ENCODE results near the gene SLC9B1. TPM values are rescaled to one million over a fixed set of nuclear protein-coding genes. Genes with fewer than 3 reads are reported as not detected.
"Not testable (repeated sequence)": the region's sequence is repeated elsewhere in the genome, so short reads cannot be mapped to it uniquely, and the experiment has no call there.

The SLC9B1 gene
- polyA plus RNA-seq, 3 donors, result 3.4 to 4.4 (median 4.3) TPM

- peak in 3 of 11 donors; percentile 22 to 47 (median 24) for DNase-seq (ENCODE audit: extremely low read depth in 1 of 11, low read depth in 9 of 11, low spot score in 4 of 11)
Measured at GRCh38 chr4:103018391-103019307, 856 bp downstream of the SLC9B1 start.

GRCh38 chr4:103012551-103012950 lies 7.0 kb downstream of the SLC9B1 start:
- DNase-seq (ENCODE audit: extremely low read depth in 1 of 11, low read depth in 9 of 11, low spot score in 4 of 11), result no peak

GRCh38 chr4:103012060-103012459 lies 7.4 kb downstream of the SLC9B1 start:
- DNase-seq (ENCODE audit: extremely low read depth in 1 of 11, low read depth in 9 of 11, low spot score in 4 of 11), result peak in 4 of 11 donors; percentile 11 to 62 (median 30)

GRCh38 chr4:103011378-103012025 lies 8.0 kb downstream of the SLC9B1 start:
- DNase-seq (ENCODE audit: extremely low read depth in 1 of 11, low read depth in 9 of 11, low spot score in 4 of 11), result no peak

GRCh38 chr4:103010804-103011203 lies 8.7 kb downstream of the SLC9B1 start:
- DNase-seq (ENCODE audit: extremely low read depth in 1 of 11, low read depth in 9 of 11, low spot score in 4 of 11), result no peak

GRCh38 chr4:103008875-103009729 lies 10.4 kb downstream of the SLC9B1 start:
- DNase-seq (ENCODE audit: extremely low read depth in 1 of 11, low read depth in 9 of 11, low spot score in 4 of 11), result peak in 7 of 11 donors; percentile 40 to 72 (median 50)

- DNase-seq (ENCODE audit: extremely low read depth in 1 of 11, low read depth in 9 of 11, low spot score in 4 of 11), result no peak
Measured at GRCh38 chr4:103002551-103002950, 17.0 kb downstream of the SLC9B1 start.

GRCh38 chr4:102994803-102995202 lies 24.7 kb downstream of the SLC9B1 start:
- no peak for DNase-seq (ENCODE audit: extremely low read depth in 1 of 11, low read depth in 9 of 11, low spot score in 4 of 11)

GRCh38 chr4:102993985-102994384 lies 25.5 kb downstream of the SLC9B1 start:
- not testable (repeated sequence) for DNase-seq (ENCODE audit: extremely low read depth in 1 of 11, low read depth in 9 of 11, low spot score in 4 of 11)

GRCh38 chr4:102988429-102989020 lies 31.0 kb downstream of the SLC9B1 start:
- DNase-seq (ENCODE audit: extremely low read depth in 1 of 11, low read depth in 9 of 11, low spot score in 4 of 11), result no peak

GRCh38 chr4:102981005-102981404 lies 38.5 kb downstream of the SLC9B1 start:
- no peak for DNase-seq (ENCODE audit: extremely low read depth in 1 of 11, low read depth in 9 of 11, low spot score in 4 of 11)

- DNase-seq (ENCODE audit: extremely low read depth in 1 of 11, low read depth in 9 of 11, low spot score in 4 of 11), result not testable (repeated sequence)
Measured at GRCh38 chr4:102961813-102962212, 57.7 kb downstream of the SLC9B1 start.

- DNase-seq (ENCODE audit: extremely low read depth in 1 of 11, low read depth in 9 of 11, low spot score in 4 of 11), result no peak
Measured at GRCh38 chr4:102959496-102959895, 60.0 kb downstream of the SLC9B1 start.

GRCh38 chr4:102945066-102945465 lies 74.4 kb downstream of the SLC9B1 start:
- no peak for DNase-seq (ENCODE audit: extremely low read depth in 1 of 11, low read depth in 9 of 11, low spot score in 4 of 11)

GRCh38 chr4:102938063-102938462 lies 81.4 kb downstream of the SLC9B1 start:
- DNase-seq (ENCODE audit: extremely low read depth in 1 of 11, low read depth in 9 of 11, low spot score in 4 of 11), result not testable (repeated sequence)

- no peak for DNase-seq (ENCODE audit: extremely low read depth in 1 of 11, low read depth in 9 of 11, low spot score in 4 of 11)
Measured at GRCh38 chr4:102935716-102936115, 83.8 kb downstream of the SLC9B1 start.

- DNase-seq (ENCODE audit: extremely low read depth in 1 of 11, low read depth in 9 of 11, low spot score in 4 of 11), result not testable (repeated sequence)
Measured at GRCh38 chr4:102919697-102920096, 99.8 kb downstream of the SLC9B1 start.

GRCh38 chr4:102918859-102919258 lies 100.6 kb downstream of the SLC9B1 start:
- no peak for DNase-seq (ENCODE audit: extremely low read depth in 1 of 11, low read depth in 9 of 11, low spot score in 4 of 11)

GRCh38 chr4:102901804-102902203 lies 117.7 kb downstream of the SLC9B1 start:
- no peak for DNase-seq (ENCODE audit: extremely low read depth in 1 of 11, low read depth in 9 of 11, low spot score in 4 of 11)

Data from renal cortex interstitium (tissue), 11 donors.